Omental fat pad (tissue), 4 donors: ENCODE measurements around the gene PRKCB. TPM values are rescaled to one million over a fixed set of nuclear protein-coding genes. Genes with fewer than 3 reads are reported as not detected.

Experiments
- ATAC-seq: fragments of 150-250 bp; one replicate; pipeline ENCODE4 v1.9.1; 2016; ENCODE audit warnings: mild to moderate bottlenecking, moderate library complexity; ENCODE audit not compliant: low FRiP score
- DNase-seq: peaks from one replicate; pipeline ENCODE4 v3.0.0-alpha.2; 2019; ENCODE audit warnings: low spot score
- CTCF ChIP-seq, 3 donors: fragments of 450-650 bp; IDR thresholded peaks; one replicate each; pipeline ENCODE4 v1.5.1; 2016 to 2017; ENCODE audit warnings: antibody characterized with exemption in 3 of 3, mild to moderate bottlenecking in 3 of 3, moderate library complexity in 2 of 3
- total RNA-seq, 4 donors: library from RNA; depleted of rRNA; stranded (reverse); fragments of >200 nt; gene quantifications; one replicate each; pipeline ENCODE4 v1.1.0, GENCODE V29; 2016

Gene PRKCB
- total RNA-seq, 4 donors from 2014 or later, result 5.3 to 18.6 (median 11.1) TPM

- no peak for TF ChIP-seq CTCF (IDR thresholded peaks at IDR 0.05)
- no peak for DNase-seq
- no peak for ATAC-seq
Measured at GRCh38 chr16:23863511-23864422, 28.0 kb downstream of the PRKCB start.

GRCh38 chr16:23865853-23866252 lies 30.1 kb downstream of the PRKCB start:
- no peak for TF ChIP-seq CTCF (IDR thresholded peaks at IDR 0.05)
- ATAC-seq (no peak), DNase-seq (no peak)

GRCh38 chr16:23866621-23867020 lies 30.8 kb downstream of the PRKCB start:
- no peak for TF ChIP-seq CTCF (IDR thresholded peaks at IDR 0.05)
- ATAC-seq (no peak), DNase-seq (no peak)

- ATAC-seq (no peak), DNase-seq (no peak)
- no peak for TF ChIP-seq CTCF (IDR thresholded peaks at IDR 0.05)
Measured at GRCh38 chr16:23867566-23867965, 31.8 kb downstream of the PRKCB start.

- no peak for TF ChIP-seq CTCF (IDR thresholded peaks at IDR 0.05)
Measured at GRCh38 chr16:23868136-23868535, 32.4 kb downstream of the PRKCB start.

GRCh38 chr16:23869052-23869451 lies 33.3 kb downstream of the PRKCB start:
- ATAC-seq (no peak), DNase-seq (no peak)
- TF ChIP-seq CTCF (IDR thresholded peaks at IDR 0.05), result no peak

More at GRCh38 chr16:23868136-23868535, 32.4 kb downstream of the PRKCB start:
- ATAC-seq (no peak), DNase-seq (no peak)

GRCh38 chr16:23871924-23872323 lies 36.1 kb downstream of the PRKCB start:
- ATAC-seq, result no peak
- no peak for DNase-seq
- no peak for TF ChIP-seq CTCF (IDR thresholded peaks at IDR 0.05)
